ENCODE results near the gene ITPKC.
A peak's percentile ranks its signal among the peaks of the same experiment; 100 is the strongest.

Gene ITPKC

DNA sequence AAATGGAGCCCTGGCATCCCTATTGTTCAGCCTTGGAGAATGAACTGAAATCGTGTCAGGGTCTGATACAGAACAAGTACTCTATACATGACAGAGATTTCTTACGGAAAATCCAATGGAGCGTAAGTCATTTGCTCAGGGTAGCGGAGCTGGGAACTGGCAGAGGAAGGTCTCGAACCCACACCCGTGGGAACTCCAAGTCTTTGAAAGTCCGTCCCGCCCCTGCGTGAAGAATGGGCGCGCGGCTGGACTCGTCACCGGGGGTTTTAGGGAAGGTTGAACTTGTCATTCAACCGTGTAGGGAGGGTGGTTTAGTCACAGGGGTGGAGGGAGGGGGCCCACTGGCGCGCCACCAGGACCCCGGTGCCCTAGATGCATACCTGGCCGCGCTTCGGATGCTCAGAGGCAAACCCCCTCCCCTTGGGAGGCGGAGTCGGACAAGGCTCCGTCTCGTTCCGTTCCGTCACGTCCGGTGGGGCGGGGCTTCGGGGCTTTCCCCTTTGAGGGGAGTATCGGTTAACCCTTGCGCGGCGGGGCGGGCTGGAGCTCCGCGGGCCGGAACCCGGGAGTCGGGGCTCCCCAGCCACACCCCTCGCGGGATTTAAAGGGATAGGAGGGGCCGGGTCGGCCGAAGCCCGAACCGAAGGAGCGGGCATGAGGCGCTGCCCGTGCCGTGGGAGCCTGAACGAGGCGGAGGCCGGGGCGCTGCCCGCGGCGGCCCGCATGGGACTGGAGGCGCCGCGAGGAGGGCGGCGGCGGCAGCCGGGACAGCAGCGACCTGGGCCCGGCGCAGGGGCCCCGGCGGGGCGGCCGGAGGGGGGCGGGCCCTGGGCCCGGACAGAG, at the start of gene ITPKC, which contains the start of gene COQ8B:
TSS of gene ITPKC (plus strand) at position 631 of the 843 bp plus-strand sequence. CDS start at position 655, 24 bp downstream.
TSS of gene COQ8B (minus strand) at position 405 of the 843 bp plus-strand sequence. CDS start 2,254 bp downstream, outside the sequence.
- DNase-seq, result peak; percentile 100

DNA sequence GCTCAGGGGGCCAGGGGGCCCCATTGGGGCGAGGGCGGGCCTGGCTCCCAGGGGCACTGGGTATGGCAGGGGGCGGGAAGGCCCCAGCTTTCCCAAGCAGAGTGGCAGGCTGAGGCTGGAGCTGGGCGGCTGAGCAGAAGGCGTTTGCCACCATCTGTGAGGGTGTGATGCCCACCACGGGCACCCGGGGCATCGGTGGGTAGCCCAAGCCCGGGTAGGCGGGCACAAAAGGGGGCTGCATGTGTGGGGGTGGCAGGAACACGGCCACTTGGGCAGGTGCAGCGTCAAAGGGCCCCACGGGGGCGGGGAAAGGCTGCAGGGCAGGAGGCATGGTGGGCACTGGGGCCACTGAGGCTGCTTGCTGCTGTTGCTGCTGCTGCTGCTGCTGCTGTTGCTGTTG, 49.3 kb upstream of the ITPKC start:
- no peak for DNase-seq

DNA sequence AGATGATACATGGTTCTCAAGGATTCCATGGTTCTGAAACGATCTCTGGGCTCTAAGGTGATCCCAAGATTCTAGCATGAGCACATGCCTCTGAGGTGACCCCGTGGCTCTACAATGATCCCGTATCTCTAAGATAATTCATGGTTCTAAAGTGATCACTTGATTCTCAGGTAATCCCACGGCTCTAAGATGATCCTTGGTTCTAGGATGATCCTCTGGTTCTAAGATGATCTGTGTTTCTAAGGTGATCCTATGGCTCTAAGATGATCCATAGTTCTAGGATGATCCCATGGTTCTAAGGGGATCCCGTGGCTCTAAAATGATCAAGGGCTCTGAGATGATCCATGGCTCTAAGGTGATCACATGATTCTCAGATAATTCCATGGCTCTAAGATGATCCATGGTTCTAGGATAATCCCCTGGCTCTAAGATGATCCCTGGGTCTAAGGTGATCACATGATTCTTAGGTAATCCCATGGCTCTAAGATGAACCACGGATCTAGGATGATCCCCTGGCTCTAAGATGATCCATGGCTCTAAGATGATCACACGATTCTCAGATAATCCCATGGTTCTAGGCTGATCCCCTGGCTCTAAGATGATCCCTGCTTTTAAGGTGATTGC, 47.8 kb upstream of the ITPKC start:
- DNase-seq, result no peak

DNA sequence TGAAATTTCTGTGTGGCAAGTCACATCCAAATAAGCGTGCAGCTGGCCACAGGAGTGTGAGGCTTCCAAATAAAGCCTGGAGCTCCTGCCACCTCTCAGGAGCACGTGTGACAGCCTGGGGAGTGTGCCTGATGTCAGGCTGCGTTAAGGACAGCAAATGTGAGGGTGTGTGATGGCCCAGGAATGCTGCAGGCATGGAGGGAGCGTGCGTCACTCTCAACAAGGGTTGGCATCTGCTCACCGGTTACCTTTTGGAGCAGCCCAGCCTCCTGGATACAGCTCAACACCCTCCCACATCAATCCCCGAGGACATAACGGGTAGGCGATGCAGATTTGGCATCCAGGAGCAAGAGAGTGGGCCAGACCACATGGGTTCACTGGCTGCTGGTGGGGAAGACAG, 45.5 kb upstream of the ITPKC start:
- no peak for DNase-seq

DNA sequence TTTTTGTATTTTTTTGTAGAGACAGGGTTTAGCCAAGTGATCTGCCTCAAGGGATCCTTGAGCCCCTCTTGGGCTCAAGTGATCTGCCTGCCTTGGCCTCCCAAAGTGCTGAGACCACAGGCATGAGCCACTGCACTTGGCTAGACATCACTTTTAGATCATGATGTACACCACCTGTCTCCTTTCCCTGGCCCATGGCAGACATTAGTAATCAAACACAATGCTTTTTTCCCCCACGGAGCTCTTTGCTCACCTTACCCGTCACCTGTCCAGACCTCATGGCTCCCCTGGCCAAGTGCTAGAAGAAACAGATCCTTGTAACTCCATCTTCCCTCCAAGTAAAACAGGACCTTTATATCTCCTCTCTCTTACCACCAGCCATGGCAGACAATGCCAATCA, 44.9 kb upstream of the ITPKC start:
- no peak for DNase-seq

DNA sequence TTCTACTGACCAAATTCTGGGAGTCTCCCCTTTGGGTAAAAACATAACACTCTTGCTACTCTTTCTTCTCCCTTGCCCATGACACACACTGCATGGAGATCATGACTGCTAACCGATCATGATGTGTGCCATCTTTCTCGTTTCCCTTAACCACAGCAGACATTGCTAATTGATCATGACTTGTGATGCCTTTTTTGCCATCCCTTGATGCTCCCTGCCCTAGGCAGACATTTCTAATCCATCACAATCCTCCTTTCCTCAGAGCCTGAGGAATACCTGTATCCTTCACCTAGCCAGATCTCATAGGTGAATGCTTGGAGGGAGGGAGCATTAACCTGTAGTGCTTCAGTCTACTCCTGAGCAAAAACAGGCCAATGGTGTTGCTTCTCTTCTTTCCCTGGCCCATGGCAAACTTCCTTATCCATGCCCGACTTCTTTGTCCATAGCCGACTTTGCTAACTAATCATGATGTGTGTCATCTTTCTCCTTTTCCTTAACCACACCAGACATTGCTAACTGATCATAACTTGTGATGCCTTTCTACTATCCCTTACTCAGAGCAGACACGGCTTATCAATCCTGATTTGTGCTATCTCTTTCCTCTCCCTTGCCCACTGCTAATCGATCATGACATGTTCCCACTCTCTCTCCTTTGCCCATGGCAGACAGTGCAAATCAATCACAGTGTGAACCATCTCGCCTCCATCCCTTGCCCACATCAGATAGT, 44.2 kb upstream of the ITPKC start:
- DNase-seq, result no peak

DNA sequence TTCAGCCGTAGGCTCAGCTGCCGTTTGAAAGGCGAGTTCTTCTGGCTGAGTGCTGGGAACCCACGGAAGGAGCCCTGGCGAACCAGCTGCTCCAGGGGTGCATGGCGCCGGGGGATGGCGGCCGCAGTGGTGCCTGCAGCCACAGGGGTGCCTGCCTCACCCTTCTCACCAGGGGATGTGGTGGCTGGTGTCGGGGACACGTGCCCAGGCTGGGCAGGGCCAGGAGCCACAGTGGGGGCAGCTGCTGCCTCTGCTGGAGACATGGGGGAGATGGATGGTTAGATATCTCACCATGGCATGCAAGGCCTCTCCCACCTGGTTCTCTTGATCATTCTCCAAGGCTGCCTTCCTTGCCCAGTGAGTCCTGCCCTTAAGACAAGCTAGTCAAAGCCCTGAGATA, 43.5 kb upstream of the ITPKC start:
- DNase-seq, result no peak

DNA sequence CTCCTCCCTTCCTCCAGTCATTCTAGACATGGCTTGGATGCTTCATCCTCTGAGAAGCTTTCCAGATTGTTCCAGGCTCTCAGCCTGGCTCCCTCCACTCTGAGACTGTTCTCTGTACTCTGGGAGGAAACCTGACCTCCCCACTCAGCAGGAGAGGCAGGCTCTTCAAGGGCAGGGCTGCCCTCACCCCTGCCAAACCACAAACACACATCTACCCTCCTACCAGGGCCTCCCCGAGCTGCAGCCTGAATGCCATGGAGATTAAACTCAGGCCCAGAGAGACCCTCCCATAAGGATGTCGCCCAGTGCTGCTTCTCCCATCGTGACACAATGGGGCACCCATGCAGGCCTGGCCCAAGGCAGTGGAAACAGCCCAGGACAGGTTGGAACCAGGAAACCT, 42.6 kb upstream of the ITPKC start:
- no peak for DNase-seq

DNA sequence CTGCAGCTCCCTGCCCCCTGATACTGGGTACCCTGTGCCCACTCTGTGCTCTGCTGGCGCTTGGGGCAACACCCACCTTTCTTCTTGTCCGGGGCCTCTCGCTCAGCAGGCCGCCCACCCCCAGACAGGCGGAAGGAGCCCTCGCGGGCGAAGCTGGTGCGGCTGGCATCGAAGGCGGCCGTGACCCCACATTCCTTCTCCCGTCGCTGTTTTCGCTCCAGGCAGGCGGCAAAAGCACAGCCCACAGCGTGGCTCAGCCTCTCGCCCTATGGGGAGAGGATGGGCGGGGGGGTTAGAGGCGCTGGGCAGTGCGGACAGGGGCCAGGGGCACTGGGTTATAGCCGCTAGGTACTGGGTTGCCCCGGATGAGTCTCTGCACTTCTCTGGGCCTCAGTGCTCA, 39.8 kb upstream of the ITPKC start:
- DNase-seq, result no peak

DNA sequence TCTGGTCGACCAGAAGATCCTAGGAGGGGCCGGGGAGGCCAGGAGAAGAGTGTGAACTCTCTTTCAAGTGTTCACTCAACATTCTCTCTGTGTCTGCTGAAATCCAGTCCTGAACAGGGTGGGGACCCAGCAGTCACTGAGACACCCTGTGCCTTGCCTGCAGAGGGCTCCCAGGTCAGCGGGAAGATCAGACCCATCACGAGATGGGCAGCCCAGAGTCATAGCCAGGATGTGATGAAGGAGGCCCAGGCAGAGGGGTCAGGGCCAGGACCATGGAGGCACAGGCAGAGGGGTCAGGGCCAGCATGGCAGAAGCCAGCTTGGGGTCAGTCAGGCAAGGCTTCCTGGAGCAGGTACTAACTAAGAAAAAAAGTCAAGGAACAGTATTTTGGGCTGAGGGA, 35.9 kb upstream of the ITPKC start:
- no peak for DNase-seq

DNA sequence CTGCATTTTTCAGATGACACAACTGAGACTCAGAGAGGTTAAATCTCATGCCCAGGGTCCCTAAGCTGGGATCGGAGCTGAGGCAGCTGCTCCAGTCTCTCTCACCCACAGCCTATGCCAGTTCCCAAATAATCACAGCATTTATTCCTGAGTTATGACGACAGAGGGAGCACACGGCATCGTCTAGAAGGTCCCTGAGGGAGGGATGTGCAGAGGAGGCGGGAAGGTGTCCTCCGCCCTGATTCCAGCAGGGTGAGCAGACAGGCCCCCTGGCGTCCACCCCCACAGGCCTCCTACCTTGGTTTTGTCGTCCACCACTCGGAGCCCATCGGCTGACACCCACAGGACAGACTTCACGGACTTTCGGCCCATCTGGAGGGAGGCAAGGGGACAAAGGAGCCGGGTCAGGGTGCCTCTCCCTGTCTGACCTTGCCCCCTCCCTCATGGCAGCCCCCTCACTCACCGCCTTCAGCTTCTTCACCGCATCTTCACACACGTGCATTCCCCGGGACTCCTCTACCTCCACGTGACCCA, 34.4 kb upstream of the ITPKC start:
- no peak for DNase-seq

DNA sequence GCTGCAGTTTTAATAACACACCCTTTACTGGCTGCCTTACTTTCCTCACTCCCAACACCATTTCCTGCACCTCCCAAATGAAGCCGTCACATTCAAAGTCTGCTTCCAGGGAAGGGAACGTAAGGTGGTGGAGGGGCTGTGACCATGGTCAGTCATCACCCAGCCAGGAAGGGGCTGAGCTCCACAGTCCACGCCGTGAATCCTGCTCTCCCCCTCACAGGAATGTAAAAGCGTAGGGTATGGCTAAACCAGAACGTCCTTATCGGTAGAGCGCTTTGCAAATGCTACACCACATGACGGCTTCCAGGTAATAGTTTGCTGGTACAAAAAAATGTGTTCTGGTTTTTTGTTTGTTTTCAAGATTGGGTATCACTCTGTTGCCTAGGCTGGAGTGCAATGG, 33.5 kb upstream of the ITPKC start:
- no peak for DNase-seq

DNA sequence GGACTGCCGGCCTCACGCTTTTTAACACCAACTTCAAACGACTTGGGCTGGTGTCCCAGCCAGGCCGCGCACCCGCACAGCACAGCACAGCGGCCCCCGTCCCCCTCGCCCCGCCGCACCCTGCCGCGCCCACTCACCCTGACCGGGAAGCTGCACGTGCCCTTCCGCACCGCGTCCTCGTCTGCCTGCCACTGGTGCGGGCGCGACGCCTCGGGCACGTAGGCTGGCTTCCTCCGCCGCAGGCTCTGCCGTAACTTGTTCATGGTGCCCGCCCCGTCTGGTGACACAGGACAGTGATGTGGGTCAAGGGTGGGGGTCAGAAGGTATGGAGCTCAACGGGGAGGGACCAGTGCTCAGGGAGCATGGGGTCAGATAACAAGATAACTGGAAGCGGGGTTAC, 32.6 kb upstream of the ITPKC start:
- DNase-seq, result no peak

DNA sequence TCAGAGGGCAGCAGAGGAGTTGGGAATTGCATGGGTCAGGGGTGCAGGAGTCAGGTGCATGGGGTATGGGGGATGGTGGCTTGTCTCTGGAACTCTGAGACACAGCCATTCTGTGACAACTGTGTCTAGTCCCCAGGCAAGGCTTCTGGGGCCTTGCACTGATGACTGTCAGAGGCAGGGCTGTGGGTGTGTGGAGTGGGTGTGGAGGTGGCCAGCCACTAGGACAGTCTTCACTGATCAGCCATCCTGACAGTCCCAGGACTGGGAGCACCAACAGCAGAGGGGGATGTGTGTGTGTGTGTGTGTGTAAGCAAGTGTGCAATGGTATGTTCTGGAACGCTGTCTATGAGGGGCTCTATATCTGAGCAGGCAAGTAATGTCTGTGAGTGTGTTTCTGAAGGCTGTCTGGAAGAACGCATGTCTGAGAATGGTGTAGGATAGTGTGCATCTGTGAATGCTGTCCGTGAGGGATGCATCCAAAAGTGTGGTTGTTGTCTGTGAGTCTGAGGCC, 31.8 kb upstream of the ITPKC start:
- no peak for DNase-seq

DNA sequence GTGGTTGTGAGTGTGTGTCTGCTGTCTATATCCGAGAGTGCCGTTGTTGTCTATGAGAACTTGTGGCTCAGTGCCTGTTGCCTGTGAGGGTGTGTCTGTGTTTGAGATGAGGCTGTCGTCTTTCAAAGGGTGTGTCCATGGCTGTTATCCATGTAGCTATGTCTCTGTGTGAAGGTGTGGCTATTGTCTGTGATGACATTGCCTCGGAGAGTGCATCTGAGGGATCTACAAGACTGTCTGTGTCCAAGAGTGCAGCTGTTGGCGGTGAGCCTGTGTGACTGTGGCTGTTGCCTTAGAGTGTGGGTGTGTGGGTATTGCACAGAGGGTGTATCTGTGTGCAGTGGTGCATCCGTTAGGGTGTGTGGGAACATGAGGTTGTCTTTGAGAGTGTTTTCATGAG, 31.3 kb upstream of the ITPKC start:
- DNase-seq, result no peak

DNA sequence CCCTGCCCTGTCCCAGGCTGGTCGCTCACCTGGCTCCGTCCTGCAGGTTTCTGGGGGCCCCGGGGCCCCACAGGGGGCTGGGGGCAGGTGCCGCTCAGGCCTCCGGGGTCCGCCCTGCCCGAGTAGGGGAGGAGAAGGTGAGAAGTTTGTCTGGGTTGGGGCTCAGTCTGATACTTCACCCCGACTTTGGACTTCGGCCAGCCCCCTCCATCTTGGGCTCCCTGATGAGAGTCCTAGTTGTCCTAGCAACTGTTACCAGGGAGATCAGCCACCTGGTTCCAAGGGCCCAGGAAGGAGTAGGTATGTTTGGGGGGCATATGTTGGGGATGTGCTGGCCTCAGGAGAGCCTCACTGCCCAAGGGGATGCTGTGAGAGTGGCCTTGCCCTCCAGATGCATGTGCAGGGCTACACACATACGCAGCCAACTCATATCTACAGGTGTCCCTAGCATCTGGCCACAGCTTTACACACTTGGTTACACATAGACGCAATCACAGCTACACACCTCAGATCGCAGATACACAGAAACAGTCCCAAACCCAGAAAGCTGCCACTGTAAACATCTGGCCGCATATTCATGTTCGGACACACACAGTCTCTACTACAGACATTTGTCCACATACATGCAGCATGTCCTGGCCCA, 29.9 kb upstream of the ITPKC start:
- no peak for DNase-seq

DNA sequence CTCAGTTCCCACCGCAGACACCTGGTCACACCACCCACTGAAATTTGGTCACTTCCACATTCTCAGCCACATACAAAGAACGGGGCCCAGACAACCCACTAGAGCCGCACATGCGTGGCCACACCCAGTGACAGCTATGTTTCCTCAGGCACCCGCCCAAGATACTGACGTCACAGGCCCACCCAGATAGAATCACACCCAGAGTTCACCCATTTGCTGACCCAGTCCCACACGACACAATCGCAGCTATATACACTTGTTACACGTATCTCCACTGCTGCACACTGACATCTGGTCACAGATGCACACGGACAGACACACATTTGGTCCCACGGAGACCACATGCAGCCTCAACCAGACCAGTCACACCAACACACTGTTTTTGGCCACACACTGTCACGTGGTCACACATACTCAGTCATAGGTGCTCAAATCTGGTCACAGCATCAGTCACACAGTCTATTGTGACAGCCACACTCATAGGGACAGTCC, 29.3 kb upstream of the ITPKC start:
- DNase-seq, result peak; percentile 85

DNA sequence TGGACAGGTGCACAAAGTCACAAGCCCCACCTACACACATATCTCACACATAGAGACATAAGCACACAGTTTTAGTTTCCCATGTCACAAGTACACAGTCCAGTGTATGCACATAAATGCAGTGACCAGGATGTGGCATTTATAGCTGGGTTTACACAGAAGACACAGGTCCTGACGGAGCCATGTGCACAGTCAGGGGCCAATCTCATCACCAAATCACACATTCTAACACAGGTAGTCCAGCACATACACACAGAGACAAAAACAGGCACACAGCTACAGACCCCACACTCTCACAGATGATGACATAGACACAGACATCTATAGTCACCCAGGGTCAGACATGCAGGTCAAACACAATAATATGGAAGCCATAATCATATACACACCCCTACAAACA, 28.6 kb upstream of the ITPKC start:
- no peak for DNase-seq

DNA sequence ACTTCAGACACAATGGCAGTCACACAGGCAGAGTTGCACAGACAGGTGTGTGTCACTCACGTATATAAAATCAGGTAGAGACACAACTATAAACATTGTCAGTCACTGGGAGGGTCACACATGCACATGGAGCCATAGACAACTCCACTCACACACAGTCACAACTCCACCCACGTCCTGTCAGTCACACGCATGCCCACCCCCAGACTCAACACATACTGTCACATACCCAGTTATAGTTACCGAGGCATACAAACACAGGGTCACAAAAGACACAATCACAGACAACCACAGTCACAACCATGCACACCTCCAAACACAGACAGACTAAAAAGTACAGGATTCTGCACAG, 27.9 kb upstream of the ITPKC start:
- no peak for DNase-seq

DNA sequence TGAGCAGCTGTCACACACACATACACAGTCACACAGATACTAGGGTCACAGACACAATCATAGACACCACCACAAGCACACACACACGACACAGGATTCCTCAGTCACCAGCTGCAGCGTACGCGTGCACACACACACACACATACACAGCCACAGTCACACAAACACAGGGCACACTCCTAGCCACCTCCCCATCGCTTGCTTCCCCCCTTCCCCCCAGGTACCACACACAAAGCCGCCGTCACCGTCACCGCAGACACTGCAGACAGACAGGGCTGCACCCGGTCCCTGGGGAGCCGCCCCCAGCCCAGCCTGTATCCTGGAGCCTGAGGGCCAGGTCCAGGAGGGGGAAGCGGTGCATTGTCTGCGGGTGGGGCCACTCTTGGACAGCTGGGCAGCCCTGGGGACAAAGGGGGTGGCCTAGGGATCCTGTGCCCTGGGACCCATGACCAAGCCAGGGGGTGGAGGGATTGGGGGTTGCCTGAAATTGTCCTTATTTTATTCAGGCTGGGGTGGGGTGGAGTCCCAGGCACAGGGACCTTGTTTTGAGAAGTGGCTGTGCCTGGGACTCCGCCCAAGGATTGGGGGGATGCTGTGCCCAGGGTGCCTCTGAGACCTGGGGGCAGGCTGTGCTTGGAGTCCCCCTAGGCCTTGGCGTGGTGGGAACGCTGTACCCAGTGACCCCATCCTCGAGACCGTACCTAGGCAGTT, 27.4 kb upstream of the ITPKC start:
- DNase-seq, result no peak

DNA sequence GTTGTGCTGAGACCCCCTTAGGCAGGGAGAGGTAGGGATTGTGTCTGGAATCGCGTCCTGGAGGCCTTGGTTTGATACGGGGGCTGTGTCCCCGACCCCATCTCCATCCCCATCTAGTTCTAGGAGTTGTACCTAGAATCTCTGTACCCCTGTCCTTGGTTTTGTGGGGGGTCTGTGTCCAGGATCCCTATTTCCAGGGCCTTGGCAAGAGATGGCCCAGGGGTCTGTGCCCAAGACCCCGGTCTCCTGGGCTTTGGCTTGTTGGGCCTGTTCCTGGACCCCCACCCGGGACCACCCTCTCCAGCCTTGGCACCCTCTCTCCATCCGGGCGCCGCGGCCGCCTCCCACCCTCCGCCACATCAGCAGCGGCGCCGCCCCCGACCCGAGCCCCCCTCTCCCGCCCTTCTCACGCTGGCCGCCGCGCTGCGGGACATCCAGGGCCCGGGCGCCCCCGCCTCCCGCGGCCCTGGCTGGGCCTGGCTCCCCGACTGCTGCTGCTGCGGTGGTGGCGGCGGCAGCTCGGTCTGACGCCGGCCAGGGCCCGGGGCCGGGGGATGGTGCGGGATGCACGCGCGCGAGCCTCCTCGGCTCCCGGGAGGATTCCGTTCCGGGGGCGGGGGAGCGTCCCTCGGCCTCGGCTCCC, 26.7 kb upstream of the ITPKC start, which contains the start of gene NUMBL:
TSS of gene NUMBL (minus strand) at position 602 of the 643 bp plus-strand sequence. CDS start at position 434, 168 bp downstream.
- DNase-seq, result no peak
